Liver (tissue), 3 donors: ENCODE results near the gene GPATCH2.

Experiments used
- ATF3 ChIP-seq: IDR thresholded peaks from 2 replicates; pipeline ENCODE4 v1.6.1; 2016; ENCODE audit warnings: antibody characterized with exemption
- CTCF ChIP-seq: fragments of 150-350 bp; IDR thresholded peaks from 2 replicates; pipeline ENCODE4 v1.5.1; 2017; ENCODE audit warnings: improper control_type of control experiment, low read depth, low read length; ENCODE audit not compliant: missing input control
- HNF4G ChIP-seq: IDR thresholded peaks from 2 replicates; pipeline ENCODE4 v1.6.1; 2016; ENCODE audit warnings: antibody characterized with exemption
- MAX ChIP-seq: IDR thresholded peaks from 2 replicates; pipeline ENCODE4 v1.6.1; 2016; ENCODE audit warnings: antibody characterized with exemption
- SP1 ChIP-seq: IDR thresholded peaks from 2 replicates; pipeline ENCODE4 v1.6.1; 2018; ENCODE audit warnings: antibody characterized with exemption, mild to moderate bottlenecking
- YY1 ChIP-seq: IDR thresholded peaks from 2 replicates; pipeline ENCODE4 v1.6.1; 2016; ENCODE audit warnings: antibody characterized with exemption, mild to moderate bottlenecking
- donor health status: healthy.
- donor health status: healthy.

DNA sequence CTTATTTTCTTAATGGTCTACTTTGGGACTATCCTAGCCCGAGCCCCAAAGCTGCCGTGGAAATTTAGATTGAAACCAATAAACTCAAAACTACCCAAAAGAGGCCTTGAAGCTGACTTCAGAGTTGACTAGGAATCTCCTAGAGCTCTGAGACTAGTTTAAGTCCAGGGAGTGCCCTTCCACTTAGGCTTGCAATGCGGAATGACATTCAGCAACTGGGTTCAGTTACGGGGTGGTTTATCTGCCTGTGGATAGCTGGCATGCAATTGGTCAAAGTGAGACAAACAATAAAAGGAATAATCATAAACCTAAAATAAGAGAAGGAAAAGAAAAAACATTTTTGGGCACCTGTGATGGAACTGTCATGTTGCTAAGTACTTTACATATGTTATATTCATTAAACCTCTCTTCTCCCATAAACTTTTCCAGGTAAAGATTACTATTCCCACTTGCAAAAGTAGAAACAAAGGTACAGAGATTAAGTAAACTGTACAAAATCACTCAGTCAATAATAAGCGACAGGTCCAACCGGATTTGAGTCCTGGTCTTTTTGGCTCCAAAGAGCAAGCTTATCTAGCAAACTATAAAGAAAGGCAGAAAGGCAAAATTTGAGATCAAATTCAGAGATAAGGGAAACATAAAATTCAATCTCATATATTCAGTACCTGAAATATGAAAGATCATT is 56.5 kb downstream of the GPATCH2 start:
- TF ChIP-seq SP1 (no peak), CTCF (no peak), YY1 (no peak), HNF4G (no peak), MAX (no peak), ATF3 (no peak)
